Measurements from ENCODE around the gene GIPC1. TPM values are rescaled to one million over a fixed set of nuclear protein-coding genes. Genes with fewer than 3 reads are reported as not detected.

The GIPC1 gene
- total and polyA plus RNA-seq, 2 donors (not counting 1 experiment from before 2014, with no cell fraction given), result 57.3 to 129 TPM

DNA sequence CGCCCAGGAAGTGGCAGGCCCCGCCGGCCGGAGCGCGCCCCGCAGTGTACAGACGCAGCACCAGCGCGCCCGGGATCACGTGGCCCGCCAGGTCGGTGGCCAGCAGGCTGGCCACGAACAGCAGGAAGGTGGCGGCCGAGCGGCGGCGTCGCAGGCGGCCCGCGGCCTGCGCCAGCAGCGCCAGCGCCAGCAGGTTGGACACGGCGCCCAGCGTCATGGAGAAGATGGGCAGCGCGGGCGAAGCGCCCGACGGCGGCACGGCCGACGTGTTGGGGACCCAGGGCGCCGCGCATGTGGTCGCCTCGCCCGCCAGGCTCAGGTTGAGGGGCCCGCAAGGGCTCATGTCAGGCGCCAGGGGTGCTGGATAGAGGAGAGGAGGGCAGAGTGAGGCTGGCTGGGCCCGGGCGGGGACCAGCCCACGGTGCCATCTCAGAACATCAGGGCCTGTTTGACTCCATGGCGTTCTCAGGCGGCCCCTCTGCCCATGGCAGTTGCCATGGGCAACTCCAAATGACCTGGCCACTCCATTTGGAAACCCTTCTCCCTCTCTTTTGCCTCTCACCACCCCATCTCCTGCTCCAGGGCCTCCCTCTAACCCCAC, 21.8 kb downstream of the GIPC1 start:
- Histone ChIP-seq H3K9ac (ENCODE audit: insufficient read depth, low read length) (no peak overlapping the region), H4K20me1 (ENCODE audit: control insufficient read depth, extremely low read depth, insufficient read depth, low read length) (no peaks in the 10 kb centered on the region), H3K4me3 (replicated peaks in 1 of 4; ENCODE audit: control extremely low read depth in 1 of 4, insufficient read depth in 1 of 4, low read depth in 3 of 4, low read length in 4 of 4) (no peak overlapping the region), H2AFZ (ENCODE audit: low read length) (no peak overlapping the region), H3K27me3 (ENCODE audit: control insufficient read depth, insufficient read depth, low read length) (no peaks in the 10 kb centered on the region), H3K27ac (ENCODE audit: insufficient read depth, low read length) (no peak overlapping the region), H3K79me2 (ENCODE audit: control insufficient read depth, insufficient read depth, low read length) (no peaks in the 10 kb centered on the region), H3K36me3 (ENCODE audit: control insufficient read depth, insufficient read depth, low read length) (peaks cover 17% of the 10 kb centered on the region), H3K9me3 (ENCODE audit: control insufficient read depth, insufficient read depth, low read depth, low read length) (no peaks in the 10 kb centered on the region), H3K4me2 (ENCODE audit: extremely low read depth, insufficient read depth, low read length) (no peak overlapping the region), H3K4me1 (ENCODE audit: control insufficient read depth, extremely low read depth, insufficient read depth, low read length) (peaks cover 17% of the 10 kb centered on the region)
- DNase-seq (ENCODE audit: low read depth in 2 of 2), result peak in 1 of 2 donors; percentile 32
- TF ChIP-seq EZH2 (IDR thresholded peaks at IDR 0.05; ENCODE audit: low read length, missing control alignments), result no peak
- TF ChIP-seq, protein P1, sequence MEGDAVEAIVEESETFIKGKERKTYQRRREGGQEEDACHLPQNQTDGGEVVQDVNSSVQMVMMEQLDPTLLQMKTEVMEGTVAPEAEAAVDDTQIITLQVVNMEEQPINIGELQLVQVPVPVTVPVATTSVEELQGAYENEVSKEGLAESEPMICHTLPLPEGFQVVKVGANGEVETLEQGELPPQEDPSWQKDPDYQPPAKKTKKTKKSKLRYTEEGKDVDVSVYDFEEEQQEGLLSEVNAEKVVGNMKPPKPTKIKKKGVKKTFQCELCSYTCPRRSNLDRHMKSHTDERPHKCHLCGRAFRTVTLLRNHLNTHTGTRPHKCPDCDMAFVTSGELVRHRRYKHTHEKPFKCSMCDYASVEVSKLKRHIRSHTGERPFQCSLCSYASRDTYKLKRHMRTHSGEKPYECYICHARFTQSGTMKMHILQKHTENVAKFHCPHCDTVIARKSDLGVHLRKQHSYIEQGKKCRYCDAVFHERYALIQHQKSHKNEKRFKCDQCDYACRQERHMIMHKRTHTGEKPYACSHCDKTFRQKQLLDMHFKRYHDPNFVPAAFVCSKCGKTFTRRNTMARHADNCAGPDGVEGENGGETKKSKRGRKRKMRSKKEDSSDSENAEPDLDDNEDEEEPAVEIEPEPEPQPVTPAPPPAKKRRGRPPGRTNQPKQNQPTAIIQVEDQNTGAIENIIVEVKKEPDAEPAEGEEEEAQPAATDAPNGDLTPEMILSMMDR (conservative IDR thresholded peaks at IDR 0.05 in 1 of 2, IDR thresholded peaks at IDR 0.05 in 1 of 2; ENCODE audit: low read depth in 1 of 2, low read length in 2 of 2), result no peak

DNA sequence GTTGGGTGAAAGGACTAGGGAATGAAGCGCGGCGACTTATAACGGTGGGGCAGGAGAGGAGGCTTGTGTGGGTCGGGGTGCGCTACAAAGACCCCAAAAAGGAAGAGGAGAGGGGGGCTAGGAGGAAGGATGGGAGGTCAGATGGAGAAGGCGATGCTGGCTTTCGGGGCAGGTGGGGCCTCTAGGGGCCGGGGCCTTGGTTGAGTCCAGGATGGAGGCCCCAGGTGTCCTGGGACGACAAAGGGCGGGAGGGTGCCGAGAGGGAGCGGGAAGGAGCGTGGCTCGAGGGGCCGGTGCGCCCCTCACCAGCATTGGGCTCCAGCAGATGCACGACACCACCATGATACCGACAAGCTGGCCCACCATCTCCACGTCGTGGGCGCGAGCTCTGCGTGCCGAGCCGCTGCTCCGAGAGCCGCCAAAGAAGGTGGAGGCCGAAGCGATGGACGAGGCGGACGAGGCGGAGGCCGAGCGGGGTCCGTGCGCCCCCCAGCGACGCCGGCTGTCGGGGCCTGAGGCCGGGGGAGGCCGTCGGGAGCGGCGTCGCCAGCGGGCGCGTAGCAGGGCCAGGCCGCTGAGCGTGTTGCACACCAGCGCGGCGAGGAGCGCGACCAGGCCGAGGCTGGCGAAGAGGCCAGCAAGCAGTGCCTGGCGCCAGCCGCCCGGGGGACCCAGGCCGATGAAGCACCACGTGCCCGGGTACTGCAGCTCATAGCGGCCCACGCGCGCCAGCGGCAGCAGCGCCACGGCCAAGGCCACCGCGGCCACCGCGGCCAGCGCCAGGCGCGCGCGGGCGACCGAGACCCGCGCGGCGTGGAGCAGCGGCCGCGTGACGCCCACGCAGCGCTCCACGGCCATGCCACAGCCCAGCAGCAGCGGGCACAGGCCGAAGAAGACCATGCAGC, 22.6 kb downstream of the GIPC1 start:
- H2AFZ ChIP-seq (ENCODE audit: low read length), result no peak overlapping the region
- H3K27me3 ChIP-seq (ENCODE audit: control insufficient read depth, insufficient read depth, low read length), result no peaks in the 10 kb centered on the region
- H3K4me2 ChIP-seq (ENCODE audit: extremely low read depth, insufficient read depth, low read length), result no peak overlapping the region
- H3K9me3 ChIP-seq (ENCODE audit: control insufficient read depth, insufficient read depth, low read depth, low read length), result no peaks in the 10 kb centered on the region
- TF ChIP-seq, protein P1 (conservative IDR thresholded peaks at IDR 0.05 in 1 of 2, IDR thresholded peaks at IDR 0.05 in 1 of 2; ENCODE audit: low read depth in 1 of 2, low read length in 2 of 2), result no peak
- TF ChIP-seq EZH2 (IDR thresholded peaks at IDR 0.05; ENCODE audit: low read length, missing control alignments), result no peak
- H3K9ac ChIP-seq (ENCODE audit: insufficient read depth, low read length), result no peak overlapping the region
- H3K27ac ChIP-seq (ENCODE audit: insufficient read depth, low read length), result no peak overlapping the region
- H3K4me1 ChIP-seq (ENCODE audit: control insufficient read depth, extremely low read depth, insufficient read depth, low read length), result peaks cover 17% of the 10 kb centered on the region
- H4K20me1 ChIP-seq (ENCODE audit: control insufficient read depth, extremely low read depth, insufficient read depth, low read length), result no peaks in the 10 kb centered on the region
- H3K4me3 ChIP-seq (replicated peaks in 1 of 4; ENCODE audit: control extremely low read depth in 1 of 4, insufficient read depth in 1 of 4, low read depth in 3 of 4, low read length in 4 of 4), result no peak overlapping the region
- no peak for DNase-seq (ENCODE audit: low read depth in 2 of 2)
- H3K79me2 ChIP-seq (ENCODE audit: control insufficient read depth, insufficient read depth, low read length), result no peaks in the 10 kb centered on the region
- H3K36me3 ChIP-seq (ENCODE audit: control insufficient read depth, insufficient read depth, low read length), result peaks cover 13% of the 10 kb centered on the region

DNA sequence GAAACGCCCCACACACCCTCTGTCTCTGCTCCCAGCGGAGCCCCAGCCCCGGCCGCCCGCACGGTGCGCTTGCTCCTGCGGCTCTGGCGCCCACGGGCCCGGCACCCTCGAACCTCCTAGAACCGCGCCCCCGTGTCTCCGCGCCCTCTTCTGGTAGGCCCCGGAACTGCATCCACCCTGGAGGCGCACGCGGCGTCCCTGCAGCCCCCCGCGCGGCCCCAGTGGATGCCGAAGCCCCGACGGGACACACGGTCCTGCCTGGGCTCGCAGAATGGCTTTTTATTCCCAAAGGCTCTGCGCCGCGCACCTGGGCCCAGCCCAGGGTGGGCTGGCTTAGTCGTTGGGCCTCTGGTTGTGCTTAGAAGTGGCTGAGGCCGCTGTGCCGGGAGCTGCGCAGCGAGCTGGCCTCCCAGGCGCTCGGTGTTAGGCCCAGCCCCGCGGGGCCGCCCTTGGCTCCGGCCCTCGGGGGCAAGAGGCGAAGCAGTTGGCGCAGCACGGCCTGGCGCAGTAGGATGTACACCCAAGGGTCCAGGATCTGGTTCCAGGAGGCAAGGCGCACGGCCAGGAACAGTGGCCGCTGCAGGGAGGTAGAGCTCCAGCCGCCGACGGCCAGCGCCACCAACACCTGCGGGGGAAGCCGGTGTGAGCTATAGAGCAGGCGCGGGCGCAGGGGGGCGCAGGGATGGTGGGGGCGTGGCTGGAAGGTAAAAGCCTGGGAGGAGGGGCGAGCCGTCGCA, 23.6 kb downstream of the GIPC1 start:
- DNase-seq (ENCODE audit: low read depth in 2 of 2), result peak in 1 of 2 donors; percentile 33
- Histone ChIP-seq H3K36me3 (ENCODE audit: control insufficient read depth, insufficient read depth, low read length) (peaks cover 14% of the 10 kb centered on the region), H3K79me2 (ENCODE audit: control insufficient read depth, insufficient read depth, low read length) (no peaks in the 10 kb centered on the region), H3K4me1 (ENCODE audit: control insufficient read depth, extremely low read depth, insufficient read depth, low read length) (peaks cover 15% of the 10 kb centered on the region), H3K27ac (ENCODE audit: insufficient read depth, low read length) (no peak overlapping the region), H3K9me3 (ENCODE audit: control insufficient read depth, insufficient read depth, low read depth, low read length) (no peaks in the 10 kb centered on the region), H2AFZ (ENCODE audit: low read length) (no peak overlapping the region), H3K4me2 (ENCODE audit: extremely low read depth, insufficient read depth, low read length) (no peak overlapping the region), H4K20me1 (ENCODE audit: control insufficient read depth, extremely low read depth, insufficient read depth, low read length) (no peaks in the 10 kb centered on the region), H3K4me3 (replicated peaks in 1 of 4; ENCODE audit: control extremely low read depth in 1 of 4, insufficient read depth in 1 of 4, low read depth in 3 of 4, low read length in 4 of 4) (no peak overlapping the region), H3K9ac (ENCODE audit: insufficient read depth, low read length) (no peak overlapping the region), H3K27me3 (ENCODE audit: control insufficient read depth, insufficient read depth, low read length) (no peaks in the 10 kb centered on the region)
- TF ChIP-seq, protein P1 (conservative IDR thresholded peaks at IDR 0.05 in 1 of 2, IDR thresholded peaks at IDR 0.05 in 1 of 2; ENCODE audit: low read depth in 1 of 2, low read length in 2 of 2), result peak; percentile 75 to 81
- TF ChIP-seq EZH2 (IDR thresholded peaks at IDR 0.05; ENCODE audit: low read length, missing control alignments), result no peak
